Bronchial epithelial cell (primary cell): ENCODE measurements around the gene MAPRE2. TPM values are rescaled to one million over a fixed set of nuclear protein-coding genes. Genes with fewer than 3 reads are reported as not detected.
"Not testable (repeated sequence)": the region's sequence is repeated elsewhere in the genome, so short reads cannot be mapped to it uniquely, and the experiment has no call there.

Experiments
- DNase-seq: peaks from one replicate; pipeline ENCODE4 v3.0.0-alpha.2; 2010; ENCODE audit warnings: low read depth
- FAIRE-seq: peaks from 2 replicates; lab custom pipeline; 2011; peaks lifted over from hg19 to GRCh38; lab: Jason Lieb, UNC
- H3K27me3 ChIP-seq: 2 replicates; pipeline ENCODE4 v1.5.1; 2011; ENCODE audit warnings: low read length; ENCODE audit not compliant: control insufficient read depth, insufficient read depth
- H3K36me3 ChIP-seq: 2 replicates; pipeline ENCODE4 v1.5.1; 2011; ENCODE audit warnings: low read length; ENCODE audit not compliant: control insufficient read depth, insufficient read depth
- H3K4me3 ChIP-seq: 2 replicates; pipeline ENCODE4 v1.5.1; 2011; ENCODE audit warnings: mild to moderate bottlenecking, low read depth, low read length, control low read depth
- total RNA-seq: library from RNA; depleted of rRNA; stranded (reverse); fragments of >200 nt; gene quantifications from 2 replicates; pipeline ENCODE4 v1.2.1, GENCODE V29; 2014
- TF ChIP-seq, protein P1 (sequence below): IDR thresholded peaks from 2 replicates; pipeline ENCODE4 v1.5.1; 2011; ENCODE audit warnings: mild to moderate bottlenecking, moderate library complexity, low read length, control low read depth, inconsistent platforms; ENCODE audit not compliant: insufficient read depth, severe bottlenecking

The MAPRE2 gene
- total RNA-seq, 1 donor from 2014 or later: 0.79 TPM

DNA sequence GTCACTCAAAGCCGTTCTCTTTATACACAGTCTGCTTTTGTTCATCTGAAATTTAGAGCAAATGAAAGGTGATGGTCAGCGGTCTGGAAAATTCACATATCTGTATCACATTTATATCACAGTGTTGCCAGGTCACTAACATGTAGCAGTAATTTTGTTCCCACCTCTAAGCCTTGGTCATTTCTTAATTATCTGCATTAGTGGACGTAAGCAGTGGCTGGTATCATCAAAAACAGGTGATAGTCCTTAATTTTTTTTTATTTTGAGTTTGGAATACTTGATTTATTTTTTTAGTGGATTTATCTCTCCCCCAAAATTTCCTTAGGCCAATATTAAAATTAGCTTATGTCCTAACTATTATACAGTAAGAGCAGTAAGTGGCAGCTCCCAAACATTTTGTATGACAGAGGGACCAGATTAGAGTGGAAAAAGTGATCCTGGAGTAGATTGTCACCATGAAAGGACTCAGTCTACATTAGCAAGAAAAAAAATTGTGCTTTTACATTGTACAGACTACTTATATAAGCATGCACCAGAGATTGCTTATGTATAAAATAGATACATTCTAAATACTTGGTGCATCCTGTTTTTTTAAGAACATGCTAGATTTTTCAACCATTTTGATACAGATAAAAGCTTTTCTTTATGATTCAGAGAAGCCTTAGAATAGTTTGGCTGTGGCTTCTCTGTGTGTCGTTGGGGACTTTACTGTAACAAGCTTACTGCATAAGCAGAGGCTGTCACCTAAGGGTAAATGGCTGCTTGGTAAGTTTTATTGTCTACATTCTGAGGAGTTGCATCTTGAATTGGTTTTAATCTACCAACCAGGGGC lies 65.0 kb downstream of the MAPRE2 start:
- DNase-seq (no peak), FAIRE-seq (no peak)

GRCh38 chr18:35106845-35107148 lies 65.6 kb downstream of the MAPRE2 start:
- H3K27me3 ChIP-seq: no peaks in the 10 kb centered on the region
- no peak for DNase-seq
- H3K36me3 ChIP-seq: no peaks in the 10 kb centered on the region
- TF ChIP-seq, protein P1, sequence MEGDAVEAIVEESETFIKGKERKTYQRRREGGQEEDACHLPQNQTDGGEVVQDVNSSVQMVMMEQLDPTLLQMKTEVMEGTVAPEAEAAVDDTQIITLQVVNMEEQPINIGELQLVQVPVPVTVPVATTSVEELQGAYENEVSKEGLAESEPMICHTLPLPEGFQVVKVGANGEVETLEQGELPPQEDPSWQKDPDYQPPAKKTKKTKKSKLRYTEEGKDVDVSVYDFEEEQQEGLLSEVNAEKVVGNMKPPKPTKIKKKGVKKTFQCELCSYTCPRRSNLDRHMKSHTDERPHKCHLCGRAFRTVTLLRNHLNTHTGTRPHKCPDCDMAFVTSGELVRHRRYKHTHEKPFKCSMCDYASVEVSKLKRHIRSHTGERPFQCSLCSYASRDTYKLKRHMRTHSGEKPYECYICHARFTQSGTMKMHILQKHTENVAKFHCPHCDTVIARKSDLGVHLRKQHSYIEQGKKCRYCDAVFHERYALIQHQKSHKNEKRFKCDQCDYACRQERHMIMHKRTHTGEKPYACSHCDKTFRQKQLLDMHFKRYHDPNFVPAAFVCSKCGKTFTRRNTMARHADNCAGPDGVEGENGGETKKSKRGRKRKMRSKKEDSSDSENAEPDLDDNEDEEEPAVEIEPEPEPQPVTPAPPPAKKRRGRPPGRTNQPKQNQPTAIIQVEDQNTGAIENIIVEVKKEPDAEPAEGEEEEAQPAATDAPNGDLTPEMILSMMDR: no peak
- no peak for FAIRE-seq
- H3K4me3 ChIP-seq: no peak overlapping the region

More for the DNA sequence above, 65.0 kb downstream of the MAPRE2 start:
- TF ChIP-seq, protein P1: no peak
- Histone ChIP-seq H3K4me3 (no peak overlapping the region), H3K27me3 (no peaks in the 10 kb centered on the region), H3K36me3 (no peaks in the 10 kb centered on the region)

GRCh38 chr18:35107216-35107615 lies 66.0 kb downstream of the MAPRE2 start:
- TF ChIP-seq, protein P1: no peak
- FAIRE-seq: no peak
- no peaks in the 10 kb centered on the region for H3K27me3 ChIP-seq
- H3K4me3 ChIP-seq: no peak overlapping the region
- DNase-seq: no peak
- H3K36me3 ChIP-seq: no peaks in the 10 kb centered on the region

GRCh38 chr18:35108088-35108487 lies 66.9 kb downstream of the MAPRE2 start:
- not testable (repeated sequence) for H3K27me3 ChIP-seq, H3K4me3 ChIP-seq, FAIRE-seq, H3K36me3 ChIP-seq, DNase-seq

DNA sequence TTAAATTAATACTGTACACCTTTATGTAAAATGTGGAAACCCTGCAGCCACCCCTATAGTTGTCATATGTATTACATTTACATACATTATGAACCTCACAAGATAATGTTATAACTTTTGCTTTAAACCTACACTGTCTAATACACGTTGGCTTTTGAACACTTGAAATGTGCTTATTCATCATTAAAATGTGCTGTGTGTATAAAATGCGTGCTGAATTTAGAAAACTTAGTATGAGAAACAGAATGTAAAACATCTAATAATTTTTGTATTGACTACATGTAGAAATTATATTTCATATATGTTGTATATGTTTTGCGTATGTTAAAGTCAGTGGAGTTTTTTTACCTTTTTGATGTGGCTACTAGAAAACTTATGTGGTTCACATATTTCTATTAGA lies 68.8 kb downstream of the MAPRE2 start:
- no peak for FAIRE-seq
- H3K27me3 ChIP-seq: no peaks in the 10 kb centered on the region
- no peaks in the 10 kb centered on the region for H3K36me3 ChIP-seq
- TF ChIP-seq, protein P1: no peak
- no peak overlapping the region for H3K4me3 ChIP-seq
- DNase-seq: no peak

GRCh38 chr18:35110554-35111485 lies 69.6 kb downstream of the MAPRE2 start:
- no peak for FAIRE-seq
- DNase-seq: no peak
- TF ChIP-seq, protein P1: no peak
- no peaks in the 10 kb centered on the region for H3K36me3 ChIP-seq
- H3K27me3 ChIP-seq: no peaks in the 10 kb centered on the region
- no peak overlapping the region for H3K4me3 ChIP-seq
